Activated CD4-positive, alpha-beta memory T cell treated with anti-CD3 and anti-CD28 coated beads for 36 hours (primary cell): ENCODE measurements around the gene SNRNP200. TPM values are rescaled to one million over a fixed set of nuclear protein-coding genes. Genes with fewer than 3 reads are reported as not detected.

ENCODE experiments used
- CTCF ChIA-PET: fragments of 350-600 bp; sonication (Branson Sonifier 250); formaldehyde crosslinking; loops from one replicate; lab custom pipeline; 2021; ENCODE audit warnings: antibody characterized with exemption, inconsistent platforms; lab: Charles Lee
- POLR2A ChIA-PET: fragments of 350-600 bp; sonication (Branson Sonifier 250); formaldehyde crosslinking; loops from one replicate; lab custom pipeline; 2021; ENCODE audit warnings: antibody characterized with exemption; lab: Charles Lee
- DNase-seq: peaks from one replicate; pipeline ENCODE4 v3.0.0-alpha.2; 2020
- H3K27ac Mint-ChIP-seq: one replicate; pipeline ENCODE4 v1.8.0; 2021; ENCODE audit warnings: mixed read lengths
- H3K27me3 Mint-ChIP-seq: one replicate; pipeline ENCODE4 v1.8.0; 2021; ENCODE audit warnings: mixed read lengths
- H3K36me3 Mint-ChIP-seq: one replicate; pipeline ENCODE4 v1.8.0; 2021; ENCODE audit warnings: mixed read lengths
- H3K4me1 Mint-ChIP-seq: one replicate; pipeline ENCODE4 v1.8.0; 2021; ENCODE audit warnings: low read depth, mixed read lengths
- H3K4me3 Mint-ChIP-seq: one replicate; pipeline ENCODE4 v1.8.0; 2021; ENCODE audit warnings: mild to moderate bottlenecking, mixed read lengths
- H3K9me3 Mint-ChIP-seq: one replicate; pipeline ENCODE4 v1.8.0; 2021; ENCODE audit warnings: mixed read lengths
- intact Hi-C: fragments of 100-400 bp; cut with micrococcal nuclease; formaldehyde crosslinking; loops from one replicate; pipeline ENCODE4 v1.15.1; 2023
- total RNA-seq, 2 experiments: library from RNA; stranded (reverse); gene quantifications; one replicate each; pipeline ENCODE4 v1.2.3, GENCODE V29; 2021

The SNRNP200 gene
- total RNA-seq, 2 experiments from 2014 or later: 165 to 175 TPM

- Mint-ChIP-seq H3K36me3 (peaks cover 54% of the 10 kb centered on the region), H3K4me1 (no peaks in the 10 kb centered on the region), H3K9me3 (no peaks in the 10 kb centered on the region), H3K27ac (peak overlapping the region; percentile 47), H3K27me3 (no peaks in the 10 kb centered on the region), H3K4me3 (no peak overlapping the region)
- no peak for DNase-seq
- intact Hi-C loops: no loop called here
- POLR2A ChIA-PET: no interaction called here
- CTCF ChIA-PET: no interaction called here
Observed at GRCh38 chr2:96274355-96275056, 30.8 kb downstream of the SNRNP200 start.

GRCh38 chr2:96273763-96274162 is 31.6 kb downstream of the SNRNP200 start:
- Mint-ChIP-seq H3K9me3 (no peaks in the 10 kb centered on the region), H3K4me3 (no peak overlapping the region), H3K4me1 (peaks cover 3% of the 10 kb centered on the region), H3K36me3 (peaks cover 53% of the 10 kb centered on the region), H3K27me3 (no peaks in the 10 kb centered on the region), H3K27ac (no peak overlapping the region)
- DNase-seq: no peak
- intact Hi-C loops: no loop called here
- ChIA-PET POLR2A (no interaction called here), CTCF (no interaction called here)

DNA sequence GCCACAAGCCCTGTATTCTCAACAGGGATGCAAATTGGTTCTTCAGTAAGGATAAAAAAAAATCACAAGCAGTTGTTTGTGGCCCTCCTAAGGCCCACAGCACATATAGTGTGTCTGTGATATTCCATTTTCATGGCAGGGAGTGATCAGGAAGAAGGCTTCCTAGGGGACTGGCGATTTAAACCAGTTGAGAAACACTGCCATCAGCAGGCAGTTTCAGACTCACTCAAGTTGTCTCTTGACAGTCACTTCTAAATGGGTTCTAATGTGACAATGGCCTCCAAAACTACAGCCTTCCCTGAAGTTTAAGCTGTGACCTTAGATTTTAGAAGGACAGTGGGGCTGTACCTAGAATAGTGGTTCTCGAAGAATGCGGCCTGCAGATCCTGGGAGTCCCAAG is 33.4 kb downstream of the SNRNP200 start:
- Mint-ChIP-seq H3K36me3 (peaks cover 48% of the 10 kb centered on the region), H3K27me3 (no peaks in the 10 kb centered on the region), H3K9me3 (no peaks in the 10 kb centered on the region), H3K4me3 (no peak overlapping the region), H3K4me1 (peaks cover 19% of the 10 kb centered on the region), H3K27ac (no peak overlapping the region)
- DNase-seq: no peak
- intact Hi-C loops: no loop called here
- POLR2A ChIA-PET: no interaction called here
- CTCF ChIA-PET: interaction anchor here (1.6 kb wide), 1 partner anchor 133 kb away, joined by 3 read pairs; no protein-coding TSS in a partner anchor

- peak overlapping the region; percentile 99 for H3K4me3 Mint-ChIP-seq
- H3K36me3 Mint-ChIP-seq: peaks cover 35% of the 10 kb centered on the region
- H3K9me3 Mint-ChIP-seq: no peaks in the 10 kb centered on the region
- peak; percentile 80 for DNase-seq
- peaks cover 41% of the 10 kb centered on the region for H3K4me1 Mint-ChIP-seq
- no peaks in the 10 kb centered on the region for H3K27me3 Mint-ChIP-seq
- intact Hi-C loops: loop anchor here (1.0 to 5.0 kb wide), 6 partner anchors 55 to 270 kb away; partner anchors contain the start of genes ARID5A, DUSP2 and NCAPH
- H3K27ac Mint-ChIP-seq: peak overlapping the region; percentile 89
- ChIA-PET CTCF (interaction anchor here (0.7 to 2.5 kb wide), 17 partner anchors 20 to 275 kb away, joined by 3 to 20 read pairs (median 4); partner anchors contain the start of genes ANKRD36C, ASTL and STARD7), POLR2A (interaction anchor here (0.9 to 3.1 kb wide), 7 partner anchors 21 to 125 kb away, joined by 3 to 20 read pairs (median 5); partner anchors contain the start of genes DUSP2, SNRNP200 and STARD7)
Observed at GRCh38 chr2:96267159-96267971, 38.0 kb downstream of the SNRNP200 start.

DNA sequence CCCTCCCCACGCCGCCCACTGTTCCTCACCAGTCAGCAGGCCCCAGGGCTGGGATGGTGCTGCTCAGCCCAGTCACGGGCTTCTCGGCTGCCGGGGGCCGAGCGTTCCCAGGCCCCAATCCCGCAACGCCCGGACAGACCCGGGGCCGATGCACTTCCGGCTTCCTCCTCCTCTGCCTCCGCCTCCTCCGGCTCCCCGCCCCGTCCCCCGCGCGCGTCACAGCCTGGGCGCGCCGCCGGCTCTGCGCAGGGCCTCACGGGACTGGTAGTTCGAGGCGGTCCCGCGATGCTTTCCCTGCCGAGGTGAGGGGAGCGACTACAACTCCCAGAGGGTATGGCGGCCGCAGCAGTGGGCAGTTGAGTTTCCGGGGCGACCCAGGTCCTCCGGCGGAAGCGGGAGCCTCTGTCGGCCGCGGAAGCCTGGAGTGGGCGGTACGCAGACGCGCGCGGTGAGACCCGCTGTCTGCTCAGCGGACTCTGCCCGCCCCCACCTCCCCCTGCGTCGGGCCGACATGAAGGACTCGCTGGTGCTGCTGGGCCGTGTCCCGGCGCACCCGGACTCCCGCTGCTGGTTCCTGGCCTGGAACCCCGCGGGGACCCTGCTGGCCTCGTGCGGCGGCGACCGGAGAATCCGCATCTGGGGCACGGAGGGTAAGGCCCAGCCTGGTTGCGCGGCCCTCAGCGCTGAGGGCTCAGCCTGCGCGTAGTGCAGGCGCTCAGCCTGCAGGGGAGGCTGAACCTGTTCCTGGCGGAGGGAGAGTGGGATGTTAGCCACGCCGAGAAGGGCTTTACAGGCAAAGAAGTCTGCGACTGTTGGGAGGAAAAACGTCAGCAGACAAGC is 39.3 kb downstream of the SNRNP200 start, which contains the start of the genes CIAO1 and TMEM127:
Gene CIAO1, plus strand, starts transcription at position 386 of the 840 bp plus-strand sequence. Its CDS starts 126 bp downstream, at position 512.
Gene TMEM127, minus strand, starts transcription at position 158 of the 840 bp plus-strand sequence. CDS start 616 bp downstream, outside the sequence.
- intact Hi-C loops: loop anchor here (1.0 to 5.0 kb wide), 8 partner anchors 24 to 271 kb away; partner anchors contain the start of genes ARID5A, NCAPH, SNRNP200 and STARD7
- peak; percentile 99 for DNase-seq
- Mint-ChIP-seq H3K4me1 (peaks cover 50% of the 10 kb centered on the region), H3K36me3 (peaks cover 31% of the 10 kb centered on the region), H3K27ac (peak within 1 kb of the TSS; percentile 97), H3K27me3 (no peaks in the 10 kb centered on the region), H3K4me3 (peak within 1 kb of the TSS; percentile 99), H3K9me3 (no peaks in the 10 kb centered on the region)
- CTCF ChIA-PET: interaction anchor here (0.7 to 2.5 kb wide), 7 partner anchors 27 to 274 kb away, joined by 3 to 20 read pairs (median 4); partner anchors contain the start of genes ADRA2B, ANKRD36C and STARD7
- POLR2A ChIA-PET: interaction anchor here (0.6 to 3.1 kb wide), 7 partner anchors 39 to 124 kb away, joined by 3 to 20 read pairs (median 4); partner anchors contain the start of genes DUSP2, SNRNP200 and STARD7

GRCh38 chr2:96265349-96265839 is 40.0 kb downstream of the SNRNP200 start:
- ChIA-PET CTCF (interaction anchor here (1.0 to 2.1 kb wide), 6 partner anchors 26 to 273 kb away, joined by 3 to 8 read pairs (median 4); partner anchors contain the start of genes ADRA2B, ANKRD36C and STARD7), POLR2A (interaction anchor here (0.6 to 3.1 kb wide), 2 partner anchors 57 to 64 kb away, joined by 3 to 20 read pairs; partner anchors contain the start of gene STARD7)
- H3K36me3 Mint-ChIP-seq: peaks cover 31% of the 10 kb centered on the region
- H3K4me1 Mint-ChIP-seq: peaks cover 56% of the 10 kb centered on the region
- H3K9me3 Mint-ChIP-seq: no peaks in the 10 kb centered on the region
- intact Hi-C loops: loop anchor here (5.0 kb wide), 2 partner anchors 57 to 272 kb away; partner anchors contain the start of gene ARID5A
- H3K27me3 Mint-ChIP-seq: no peaks in the 10 kb centered on the region
- peak overlapping the region; percentile 51 for H3K27ac Mint-ChIP-seq
- peak overlapping the region; percentile 99 for H3K4me3 Mint-ChIP-seq
- peak; percentile 53 for DNase-seq

- Mint-ChIP-seq H3K4me3 (peak overlapping the region; percentile 80), H3K27ac (peak overlapping the region; percentile 51), H3K36me3 (peaks cover 29% of the 10 kb centered on the region), H3K27me3 (no peaks in the 10 kb centered on the region), H3K4me1 (peaks cover 62% of the 10 kb centered on the region), H3K9me3 (no peaks in the 10 kb centered on the region)
- DNase-seq: peak; percentile 39
- POLR2A ChIA-PET: no interaction called here
- intact Hi-C loops: loop anchor here (5.0 kb wide), 2 partner anchors 57 to 272 kb away; partner anchors contain the start of gene ARID5A
- CTCF ChIA-PET: interaction anchor here (0.6 to 1.4 kb wide), 8 partner anchors 28 to 272 kb away, joined by 3 to 5 read pairs (median 3); partner anchors contain the start of gene STARD7
Observed at GRCh38 chr2:96264656-96265348, 40.5 kb downstream of the SNRNP200 start.

DNA sequence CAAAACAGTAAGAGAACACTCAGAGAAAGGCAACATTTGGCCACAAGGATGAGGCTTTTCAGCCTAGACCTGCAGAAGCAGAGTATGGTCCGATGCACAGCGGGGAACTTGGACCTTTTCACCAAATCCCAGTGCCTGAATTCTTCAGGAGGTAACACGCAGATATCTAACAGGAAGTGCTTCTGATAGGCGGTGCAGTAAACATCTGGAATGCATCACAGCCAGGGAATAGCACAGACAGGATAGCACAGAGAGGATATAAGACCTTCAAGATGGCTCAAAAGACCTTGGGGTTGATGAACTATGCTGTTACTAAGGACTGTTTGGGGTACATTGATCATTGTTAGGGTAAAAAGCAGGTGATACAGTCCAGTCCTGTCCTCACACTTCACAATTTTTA is 41.3 kb downstream of the SNRNP200 start:
- peaks cover 70% of the 10 kb centered on the region for H3K4me1 Mint-ChIP-seq
- peaks cover 25% of the 10 kb centered on the region for H3K36me3 Mint-ChIP-seq
- no peak for DNase-seq
- no peaks in the 10 kb centered on the region for H3K27me3 Mint-ChIP-seq
- peak overlapping the region; percentile 80 for H3K4me3 Mint-ChIP-seq
- ChIA-PET POLR2A (no interaction called here), CTCF (interaction anchor here (0.6 to 1.4 kb wide), 10 partner anchors 29 to 272 kb away, joined by 3 to 5 read pairs (median 4); no protein-coding TSS in a partner anchor)
- H3K27ac Mint-ChIP-seq: no peak overlapping the region
- no peaks in the 10 kb centered on the region for H3K9me3 Mint-ChIP-seq
- intact Hi-C loops: no loop called here

- DNase-seq: no peak
- Mint-ChIP-seq H3K27me3 (no peaks in the 10 kb centered on the region), H3K36me3 (peaks cover 12% of the 10 kb centered on the region), H3K4me1 (peaks cover 67% of the 10 kb centered on the region), H3K4me3 (no peak overlapping the region), H3K9me3 (no peaks in the 10 kb centered on the region), H3K27ac (no peak overlapping the region)
- ChIA-PET CTCF (interaction anchor here (2.4 kb wide), 1 partner anchor 123 kb away, joined by 9 read pairs; no protein-coding TSS in a partner anchor), POLR2A (interaction anchor here (2.1 kb wide), 1 partner anchor 54 kb away, joined by 9 read pairs; the partner anchor contains the start of gene STARD7)
- intact Hi-C loops: no loop called here
Observed at GRCh38 chr2:96262306-96262705, 43.0 kb downstream of the SNRNP200 start.
